Measurements from ENCODE around the gene BMF.

Gene BMF

GRCh38 chr15:40100947-40101905 is 7.5 kb downstream of the BMF start:
- DNase-seq, result no peak

- no peak for DNase-seq
Observed at GRCh38 chr15:40100123-40100946, 8.3 kb downstream of the BMF start.

- DNase-seq, result peak; percentile 38
Observed at GRCh38 chr15:40098489-40099261, 10.0 kb downstream of the BMF start.

- DNase-seq, result no peak
Observed at GRCh38 chr15:40097968-40098476, 10.7 kb downstream of the BMF start.

GRCh38 chr15:40097096-40097967 is 11.3 kb downstream of the BMF start:
- no peak for DNase-seq

GRCh38 chr15:40096094-40096891 is 12.4 kb downstream of the BMF start:
- no peak for DNase-seq

- no peak for DNase-seq
Observed at GRCh38 chr15:40095371-40096093, 13.1 kb downstream of the BMF start.

GRCh38 chr15:40094156-40094555 is 14.5 kb downstream of the BMF start:
- no peak for DNase-seq

GRCh38 chr15:40092979-40093869 is 15.5 kb downstream of the BMF start:
- peak; percentile 37 for DNase-seq

- DNase-seq, result peak; percentile 77
Observed at GRCh38 chr15:40092256-40092978, 16.3 kb downstream of the BMF start.

GRCh38 chr15:40091861-40092255 is 16.8 kb downstream of the BMF start:
- no peak for DNase-seq

- DNase-seq, result no peak
Observed at GRCh38 chr15:40090774-40091455, 17.8 kb downstream of the BMF start.

- no peak for DNase-seq
Observed at GRCh38 chr15:40088929-40089755, 19.5 kb downstream of the BMF start.

- no peak for DNase-seq
Observed at GRCh38 chr15:40087991-40088928, 20.4 kb downstream of the BMF start.

- DNase-seq, result no peak
Observed at GRCh38 chr15:40087068-40087810, 21.4 kb downstream of the BMF start.

Data from NCI-H748 treated with DMSO at 0.1 percent for 48 hours (cell line).